Subcutaneous abdominal adipose tissue (tissue), 5 donors: ENCODE results near the gene EIF3F.
"Not testable (repeated sequence)": the region's sequence is repeated elsewhere in the genome, so short reads cannot be mapped to it uniquely, and the experiment has no call there.

Experiments used
- H3K27ac ChIP-seq: one replicate; pipeline ENCODE4 v1.7.0; 2013; ENCODE audit warnings: low read depth, mild to moderate bottlenecking, inconsistent platforms, low read length, moderate library complexity
- H3K27me3 ChIP-seq, 5 donors: one replicate each; pipeline ENCODE4 v1.7.0; 2013; ENCODE audit warnings: low read length in 5 of 5, inconsistent platforms in 1 of 5; ENCODE audit not compliant: control insufficient read depth in 5 of 5, insufficient read depth in 4 of 5
- H3K36me3 ChIP-seq, 5 donors: one replicate each; pipeline ENCODE4 v1.7.0; 2013; ENCODE audit warnings: low read length in 5 of 5; ENCODE audit not compliant: control insufficient read depth in 5 of 5, insufficient read depth in 5 of 5
- H3K4me1 ChIP-seq, 5 donors: one replicate each; pipeline ENCODE4 v1.7.0; 2013; ENCODE audit warnings: low read length in 5 of 5, mild to moderate bottlenecking in 3 of 5, moderate library complexity in 1 of 5; ENCODE audit not compliant: control insufficient read depth in 5 of 5, insufficient read depth in 5 of 5
- H3K4me3 ChIP-seq, 5 donors: one replicate each; pipeline ENCODE4 v1.7.0; 2013; ENCODE audit warnings: low read length in 5 of 5, low read depth in 1 of 5
- H3K9ac ChIP-seq, 5 donors: one replicate each; pipeline ENCODE4 v1.7.0; 2013; ENCODE audit warnings: low read length in 5 of 5, mild to moderate bottlenecking in 4 of 5, moderate library complexity in 3 of 5
- H3K9me3 ChIP-seq, 5 donors: one replicate each; pipeline ENCODE4 v1.7.0; 2013; ENCODE audit warnings: low read length in 5 of 5; ENCODE audit not compliant: control insufficient read depth in 5 of 5
- donor health status: healthy.
- donor health status: healthy.
- donor health status: healthy.
- donor health status: healthy.
- donor health status: healthy.

Gene EIF3F

DNA sequence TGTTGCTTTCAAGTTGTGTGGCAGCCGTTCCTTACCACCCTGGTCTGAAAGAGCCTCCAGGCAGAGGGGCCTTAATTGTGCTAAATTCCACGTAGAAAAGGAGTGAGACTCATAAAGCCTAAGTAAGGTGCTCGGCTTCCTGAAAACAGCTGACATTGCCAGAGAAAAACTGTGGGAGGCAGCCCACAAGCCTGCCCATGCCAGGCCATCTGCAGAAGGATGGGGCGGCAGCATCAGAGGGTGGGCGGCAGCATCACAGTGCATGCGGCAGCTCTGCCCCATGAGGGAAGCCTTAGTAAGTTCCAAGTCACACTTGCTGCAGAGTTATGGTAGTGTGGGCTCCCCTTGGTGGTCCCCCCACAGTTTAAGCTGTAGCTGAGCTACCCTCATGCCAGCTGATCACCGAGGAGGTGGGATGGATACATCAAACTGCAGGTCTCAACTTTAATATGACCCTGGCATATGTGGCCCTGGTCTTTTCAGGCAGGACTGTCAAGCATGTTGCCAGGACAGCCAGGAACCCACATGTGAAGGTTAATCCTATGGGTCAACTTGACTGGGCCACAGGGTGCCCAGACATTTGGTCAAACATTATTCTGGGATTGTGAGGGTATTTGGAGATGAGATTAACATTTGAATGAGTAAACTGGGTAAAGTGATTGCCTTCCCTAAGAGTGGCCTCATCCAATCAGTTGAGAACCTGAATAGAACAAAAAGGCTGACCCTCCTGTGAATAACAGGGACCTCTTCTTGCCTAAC lies 3.1 kb upstream of the EIF3F start:
- Histone ChIP-seq H3K27ac (no peak overlapping the region), H3K9ac (no peak overlapping the region), H3K36me3 (peaks cover 0 to 2% (median 0%) of the 10 kb centered on the region in 5 donors), H3K27me3 (no peaks in the 10 kb centered on the region), H3K4me1 (peaks cover 2 to 28% (median 21%) of the 10 kb centered on the region in 5 donors), H3K4me3 (no peak overlapping the region), H3K9me3 (no peaks in the 10 kb centered on the region)

DNA sequence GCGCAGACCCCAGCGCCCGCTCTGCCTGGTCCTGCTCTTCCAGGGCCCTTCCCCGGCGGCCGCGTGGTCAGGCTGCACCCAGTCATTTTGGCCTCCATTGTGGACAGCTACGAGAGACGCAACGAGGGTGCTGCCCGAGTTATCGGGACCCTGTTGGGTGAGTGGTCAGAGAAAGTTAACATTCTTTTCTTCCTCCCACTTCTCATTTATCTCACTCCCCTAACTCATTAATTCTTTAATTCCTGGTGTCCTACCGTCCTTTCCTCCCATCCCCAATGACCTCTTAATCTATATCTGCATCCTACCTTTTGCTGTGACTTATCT lies 385 bp downstream of the EIF3F start:
- not testable (repeated sequence) for H3K27me3 ChIP-seq, H3K9me3 ChIP-seq
- Histone ChIP-seq H3K4me1 (peaks cover 2 to 29% (median 27%) of the 10 kb centered on the region in 5 donors), H3K27ac (peak overlapping the region; percentile 66), H3K9ac (peak overlapping the region; percentile 75 to 91 (median 84)), H3K4me3 (peak overlapping the region; percentile 75 to 92 (median 87)), H3K36me3 (peaks cover 6 to 18% (median 14%) of the 10 kb centered on the region in 5 donors)

DNA sequence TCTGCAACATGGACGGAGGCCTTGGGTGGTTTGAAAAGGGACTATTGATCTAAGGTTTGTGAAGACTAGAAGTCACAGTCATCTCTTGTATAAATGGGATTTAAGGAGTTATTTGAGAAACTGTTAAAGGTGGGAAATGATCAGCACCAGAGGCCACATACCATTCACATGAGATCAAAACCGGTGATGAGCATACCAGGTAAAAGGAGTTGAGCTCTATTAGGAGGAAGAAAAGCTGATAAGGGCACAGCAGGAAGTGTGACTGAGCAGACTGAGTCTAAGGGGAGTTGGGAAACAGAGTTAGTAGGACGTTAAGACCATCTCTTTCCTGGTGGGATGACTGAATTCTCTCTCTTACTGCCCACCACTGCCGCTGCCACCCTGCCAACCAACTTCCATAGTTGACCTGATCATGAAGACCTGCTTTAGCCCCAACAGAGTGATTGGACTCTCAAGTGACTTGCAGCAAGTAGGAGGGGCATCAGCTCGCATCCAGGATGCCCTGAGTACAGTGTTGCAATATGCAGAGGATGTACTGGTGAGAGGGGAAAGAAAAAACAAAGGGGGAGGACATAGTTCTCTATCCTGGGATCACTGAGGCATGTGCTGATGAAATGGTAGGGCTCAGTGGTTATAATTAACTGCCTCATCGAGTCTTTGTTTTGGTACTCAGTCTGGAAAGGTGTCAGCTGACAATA lies 7.6 kb downstream of the EIF3F start:
- H3K4me1 ChIP-seq = peaks cover 0 to 16% (median 0%) of the 10 kb centered on the region in 5 donors
- no peaks in the 10 kb centered on the region for H3K9me3 ChIP-seq
- no peak overlapping the region for H3K4me3 ChIP-seq
- H3K27me3 ChIP-seq = no peaks in the 10 kb centered on the region
- peaks cover 63 to 79% (median 79%) of the 10 kb centered on the region in 5 donors for H3K36me3 ChIP-seq
- H3K27ac ChIP-seq = no peak overlapping the region
- H3K9ac ChIP-seq = no peak overlapping the region

DNA sequence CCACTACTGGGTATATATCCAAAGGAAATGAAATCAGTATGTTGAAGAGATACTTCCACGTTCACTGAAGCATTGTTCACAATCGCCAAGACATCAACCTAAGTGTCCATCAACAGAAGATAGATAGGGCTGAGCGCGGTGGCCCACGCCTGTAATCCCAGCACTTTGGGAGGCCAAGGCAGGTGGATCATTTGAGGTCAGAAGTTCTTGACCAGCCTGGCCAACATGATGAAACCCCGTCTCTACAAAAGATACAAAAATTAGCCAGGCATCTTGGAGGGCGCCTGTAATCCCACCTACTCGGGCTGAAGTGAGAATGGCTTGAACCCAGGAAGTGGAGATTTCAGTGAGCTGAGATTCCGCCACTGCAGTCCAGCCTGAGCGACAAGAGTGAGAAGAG lies 12.7 kb downstream of the EIF3F start:
- no peaks in the 10 kb centered on the region for H3K27me3 ChIP-seq
- no peak overlapping the region for H3K9ac ChIP-seq
- H3K27ac ChIP-seq = no peak overlapping the region
- no peak overlapping the region for H3K4me3 ChIP-seq
- H3K9me3 ChIP-seq = no peaks in the 10 kb centered on the region
- peaks cover 0 to 9% (median 0%) of the 10 kb centered on the region in 5 donors for H3K4me1 ChIP-seq
- H3K36me3 ChIP-seq = peaks cover 44 to 49% (median 49%) of the 10 kb centered on the region in 5 donors

DNA sequence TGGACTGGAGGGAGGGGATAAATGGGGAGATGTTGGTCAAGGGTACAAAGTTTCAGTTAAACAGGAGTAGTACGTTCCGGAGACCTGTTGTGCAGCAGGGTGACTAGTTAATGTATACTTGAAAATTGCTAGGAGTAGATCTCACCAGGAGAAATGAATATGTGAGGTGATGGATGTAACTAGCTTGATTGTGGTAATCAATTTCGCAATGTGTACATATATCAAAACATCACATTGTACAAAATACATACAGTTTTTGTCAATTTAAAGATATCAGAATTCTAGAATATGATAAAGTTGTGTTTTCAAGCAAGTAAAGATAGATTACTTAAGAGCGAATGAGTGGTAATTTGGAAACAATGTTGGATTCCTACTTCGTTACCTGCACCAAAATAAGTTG lies 13.3 kb downstream of the EIF3F start:
- peaks cover 39 to 43% (median 43%) of the 10 kb centered on the region in 5 donors for H3K36me3 ChIP-seq
- no peak overlapping the region for H3K27ac ChIP-seq
- H3K9me3 ChIP-seq = no peaks in the 10 kb centered on the region
- H3K4me1 ChIP-seq = peaks cover 0 to 3% (median 0%) of the 10 kb centered on the region in 5 donors
- H3K9ac ChIP-seq = no peak overlapping the region
- H3K4me3 ChIP-seq = no peak overlapping the region
- H3K27me3 ChIP-seq = no peaks in the 10 kb centered on the region

DNA sequence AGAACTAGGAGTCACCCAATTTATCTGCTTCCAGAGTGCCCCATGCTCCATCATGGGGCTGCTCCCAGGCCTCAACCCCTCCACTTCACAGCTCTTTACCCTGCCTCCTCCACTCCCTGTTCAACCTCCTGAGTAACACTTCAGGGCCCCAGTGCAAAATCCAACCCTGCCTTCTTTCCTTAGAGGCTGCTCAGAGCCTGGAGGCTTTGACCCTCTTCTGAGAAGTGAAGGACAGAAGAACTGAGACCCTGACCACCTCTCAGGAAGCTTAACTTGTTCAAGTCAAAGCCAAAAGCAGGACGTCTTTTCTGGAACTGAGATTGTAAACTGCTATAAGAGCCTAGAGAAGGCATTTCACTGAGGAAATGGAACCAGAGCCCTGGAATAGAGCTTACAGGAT lies 15.5 kb downstream of the EIF3F start:
- H3K9me3 ChIP-seq = no peaks in the 10 kb centered on the region
- no peak overlapping the region for H3K4me3 ChIP-seq
- H3K4me1 ChIP-seq = no peaks in the 10 kb centered on the region
- H3K36me3 ChIP-seq = peaks cover 16 to 22% (median 20%) of the 10 kb centered on the region in 5 donors
- no peaks in the 10 kb centered on the region for H3K27me3 ChIP-seq
- no peak overlapping the region for H3K27ac ChIP-seq
- no peak overlapping the region for H3K9ac ChIP-seq

DNA sequence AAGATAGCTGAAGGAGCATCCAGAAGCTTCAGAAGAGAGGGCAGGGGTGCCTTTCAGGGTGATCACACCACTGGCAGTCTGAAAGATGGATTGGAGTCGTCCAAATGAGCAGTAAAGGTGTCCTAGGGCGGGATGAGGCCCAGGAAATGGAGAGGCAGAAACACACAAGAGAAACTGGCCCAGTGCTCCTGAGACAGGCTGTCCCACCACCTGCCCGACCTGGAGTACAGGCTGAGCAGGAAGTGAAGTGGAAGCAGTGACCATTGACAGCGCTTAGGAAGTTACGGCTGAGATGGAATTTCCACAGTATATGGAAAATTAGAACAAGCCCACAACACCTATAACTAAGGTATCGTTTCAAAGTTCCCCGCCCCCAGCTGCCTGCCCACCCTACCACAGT lies 16.1 kb downstream of the EIF3F start:
- Histone ChIP-seq H3K27ac (no peak overlapping the region), H3K9me3 (no peaks in the 10 kb centered on the region), H3K4me3 (no peak overlapping the region), H3K4me1 (no peaks in the 10 kb centered on the region), H3K36me3 (peaks cover 11 to 17% (median 15%) of the 10 kb centered on the region in 5 donors), H3K27me3 (peaks cover 0 to 2% (median 0%) of the 10 kb centered on the region in 5 donors), H3K9ac (no peak overlapping the region)

DNA sequence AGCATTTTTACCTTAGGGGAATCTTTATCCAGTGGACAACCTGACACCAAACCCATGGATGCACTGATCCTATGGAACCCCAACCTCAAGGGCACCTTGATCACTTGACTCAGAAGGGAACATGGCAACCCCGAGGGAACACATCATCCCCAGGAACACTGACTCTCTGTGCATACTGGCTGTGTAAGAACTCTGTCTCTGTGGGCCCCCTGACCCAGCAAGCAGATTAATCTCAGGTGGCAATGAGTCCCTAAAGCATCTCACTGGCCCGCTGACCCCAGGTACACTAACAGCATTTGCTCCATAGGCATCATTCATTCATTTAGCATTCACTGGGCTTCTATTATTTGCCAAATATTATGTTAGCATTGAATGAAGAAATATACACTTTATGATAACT lies 16.9 kb downstream of the EIF3F start:
- peaks cover 0 to 2% (median 0%) of the 10 kb centered on the region in 5 donors for H3K27me3 ChIP-seq
- H3K4me1 ChIP-seq = no peaks in the 10 kb centered on the region
- no peak overlapping the region for H3K27ac ChIP-seq
- H3K9me3 ChIP-seq = no peaks in the 10 kb centered on the region
- no peak overlapping the region for H3K9ac ChIP-seq
- H3K36me3 ChIP-seq = peaks cover 7 to 10% (median 8%) of the 10 kb centered on the region in 5 donors
- H3K4me3 ChIP-seq = no peak overlapping the region

DNA sequence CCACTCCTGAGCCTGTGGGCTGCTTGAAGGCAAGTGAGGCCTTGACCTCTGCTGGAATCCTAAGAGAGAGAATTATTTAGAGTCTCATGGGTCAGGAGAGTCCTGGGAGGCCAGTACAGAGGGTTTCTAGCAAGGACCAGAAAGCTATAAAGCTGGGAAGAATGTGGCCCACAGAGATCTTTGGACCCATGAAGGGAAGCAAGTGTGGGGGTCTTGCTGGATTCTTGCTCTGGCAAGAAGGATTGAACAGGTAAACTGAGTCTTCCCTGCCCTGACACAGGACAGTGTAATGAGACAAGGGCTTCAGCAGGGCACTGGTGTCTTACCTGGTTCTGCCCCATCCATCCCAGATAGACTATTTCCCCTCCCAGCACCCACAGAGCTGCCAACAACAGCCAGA lies 18.4 kb downstream of the EIF3F start:
- Histone ChIP-seq H3K27ac (no peak overlapping the region), H3K27me3 (peaks cover 0 to 2% (median 0%) of the 10 kb centered on the region in 5 donors), H3K9me3 (no peaks in the 10 kb centered on the region), H3K36me3 (no peaks in the 10 kb centered on the region), H3K9ac (peak overlapping the region in 1 of 5 donors; percentile 23), H3K4me1 (no peaks in the 10 kb centered on the region), H3K4me3 (no peak overlapping the region)

DNA sequence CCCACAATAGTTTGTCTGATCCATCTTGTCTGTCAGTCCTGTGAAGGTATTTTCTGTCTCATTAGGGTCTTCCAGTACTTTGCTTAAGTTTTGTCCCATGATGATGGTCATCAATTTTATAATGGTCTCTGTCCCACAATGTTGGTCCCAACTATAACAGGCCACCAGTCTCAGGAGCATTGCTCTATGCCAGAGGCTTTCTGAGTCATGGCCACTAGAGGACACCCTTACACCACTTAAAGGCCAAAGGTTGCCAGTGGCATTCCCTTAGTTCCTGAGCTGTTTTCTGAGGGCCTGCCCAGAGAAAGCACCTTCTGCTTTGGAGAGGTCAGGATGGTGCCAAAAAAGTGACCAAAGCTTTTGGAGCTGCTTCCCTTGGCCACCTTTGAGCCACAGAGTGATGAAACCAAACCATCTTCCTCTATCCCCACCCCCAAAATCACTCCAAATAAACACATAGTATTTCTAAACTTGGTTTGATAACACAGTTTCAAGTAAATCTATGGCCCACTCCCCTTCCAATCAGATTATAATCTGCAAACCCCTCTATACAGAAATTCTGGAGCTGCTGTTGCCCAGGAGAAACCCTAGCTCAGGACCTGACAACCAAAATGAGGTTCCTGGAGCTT lies 19.3 kb downstream of the EIF3F start:
- H3K4me1 ChIP-seq = no peaks in the 10 kb centered on the region
- no peaks in the 10 kb centered on the region for H3K9me3 ChIP-seq
- H3K27ac ChIP-seq = no peak overlapping the region
- H3K4me3 ChIP-seq = no peak overlapping the region
- peaks cover 0 to 2% (median 0%) of the 10 kb centered on the region in 5 donors for H3K27me3 ChIP-seq
- no peak overlapping the region for H3K9ac ChIP-seq
- H3K36me3 ChIP-seq = no peaks in the 10 kb centered on the region
